Rectal smooth muscle tissue (tissue), 1 donor: ENCODE results near the gene ATXN7.

Source experiments
- H3K27ac ChIP-seq: one replicate; pipeline ENCODE4 v1.7.0; 2013; ENCODE audit warnings: low read depth, low read length, inconsistent platforms
- H3K27me3 ChIP-seq: one replicate; pipeline ENCODE4 v1.7.0; 2013; ENCODE audit warnings: low read length; ENCODE audit not compliant: control insufficient read depth, insufficient read depth
- H3K36me3 ChIP-seq: one replicate; pipeline ENCODE4 v1.7.0; 2013; ENCODE audit warnings: low read length; ENCODE audit not compliant: control insufficient read depth, insufficient read depth
- H3K4me1 ChIP-seq: one replicate; pipeline ENCODE4 v1.7.0; 2013; ENCODE audit warnings: low read length; ENCODE audit not compliant: control insufficient read depth, insufficient read depth
- H3K4me3 ChIP-seq: one replicate; pipeline ENCODE4 v1.7.0; 2013; ENCODE audit warnings: low read length
- H3K9ac ChIP-seq: one replicate; pipeline ENCODE4 v1.7.0; 2013; ENCODE audit warnings: low read length

Gene ATXN7

DNA sequence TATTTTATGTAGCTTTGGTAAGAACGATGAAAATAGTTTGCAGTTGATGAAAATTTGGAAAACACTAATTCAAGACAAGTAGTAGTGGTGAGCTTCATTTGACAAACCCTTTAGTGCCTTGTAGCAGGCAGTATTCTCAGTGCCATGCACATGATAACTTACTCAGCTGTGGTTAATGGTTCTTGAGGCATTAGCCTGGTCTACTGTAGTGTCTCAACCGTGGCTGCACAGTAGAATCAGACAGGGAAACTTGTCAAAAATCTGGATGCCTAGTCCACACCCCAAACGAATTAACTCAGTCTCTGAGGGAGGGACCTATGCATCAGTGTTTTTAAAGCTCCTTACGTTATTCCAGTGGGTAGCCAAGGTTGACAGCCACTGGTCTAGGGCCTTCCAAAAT lies 114.2 kb downstream of the ATXN7 start:
- H3K27ac ChIP-seq, result no peak overlapping the region
- H3K4me1 ChIP-seq, result peaks cover 30% of the 10 kb centered on the region
- no peak overlapping the region for H3K9ac ChIP-seq
- H3K27me3 ChIP-seq, result no peaks in the 10 kb centered on the region
- H3K36me3 ChIP-seq, result peaks cover 11% of the 10 kb centered on the region
- no peak overlapping the region for H3K4me3 ChIP-seq

GRCh38 chr3:63979093-63979885 lies 115.6 kb downstream of the ATXN7 start:
- Histone ChIP-seq H3K4me1 (peaks cover 30% of the 10 kb centered on the region), H3K9ac (no peak overlapping the region), H3K4me3 (peak overlapping the region; percentile 5), H3K27ac (no peak overlapping the region), H3K27me3 (no peaks in the 10 kb centered on the region), H3K36me3 (peaks cover 12% of the 10 kb centered on the region)

GRCh38 chr3:63980019-63980418 lies 116.4 kb downstream of the ATXN7 start:
- Histone ChIP-seq H3K27me3 (no peaks in the 10 kb centered on the region), H3K9ac (no peak overlapping the region), H3K4me3 (no peak overlapping the region), H3K4me1 (peaks cover 30% of the 10 kb centered on the region), H3K36me3 (peaks cover 14% of the 10 kb centered on the region), H3K27ac (no peak overlapping the region)

DNA sequence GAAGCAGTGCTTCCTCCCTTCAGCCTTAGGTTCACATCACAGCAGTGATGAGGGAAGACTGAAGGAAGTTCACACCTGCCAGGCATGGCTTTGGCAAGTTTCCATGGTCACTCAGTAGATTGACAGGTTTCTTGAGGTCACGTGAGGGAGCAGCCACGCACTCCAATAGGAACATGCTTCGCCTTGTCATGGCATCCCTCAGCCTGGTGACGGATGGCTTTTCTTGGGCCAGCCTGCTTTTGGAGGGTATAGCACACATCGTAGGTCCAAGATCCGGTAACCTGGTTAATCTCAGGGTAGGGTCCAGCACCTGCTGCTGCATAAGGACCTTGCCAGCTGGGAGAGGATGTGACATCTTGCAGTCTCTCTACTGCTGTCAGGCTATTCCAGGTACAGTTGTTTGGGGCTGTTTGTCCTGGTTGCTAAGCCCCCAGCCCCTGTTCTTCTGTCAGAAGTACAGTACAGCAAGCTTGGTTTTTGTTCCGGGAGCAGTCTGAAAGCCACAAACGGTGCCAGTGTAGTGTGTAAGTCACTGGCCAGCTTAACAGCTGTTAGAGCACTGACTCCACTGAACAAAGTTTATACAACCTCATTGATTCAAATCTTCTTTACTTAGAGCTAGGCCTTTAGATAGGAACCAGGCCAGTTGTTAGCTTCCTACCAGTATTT lies 117.3 kb downstream of the ATXN7 start:
- Histone ChIP-seq H3K36me3 (peaks cover 18% of the 10 kb centered on the region), H3K27ac (peak overlapping the region; percentile 44), H3K9ac (no peak overlapping the region), H3K4me3 (no peak overlapping the region), H3K27me3 (no peaks in the 10 kb centered on the region), H3K4me1 (peaks cover 24% of the 10 kb centered on the region)

GRCh38 chr3:63981980-63982379 lies 118.3 kb downstream of the ATXN7 start:
- H3K27ac ChIP-seq, result no peak overlapping the region
- H3K27me3 ChIP-seq, result no peaks in the 10 kb centered on the region
- H3K4me1 ChIP-seq, result peaks cover 22% of the 10 kb centered on the region
- H3K4me3 ChIP-seq, result no peak overlapping the region
- no peak overlapping the region for H3K9ac ChIP-seq
- H3K36me3 ChIP-seq, result peaks cover 21% of the 10 kb centered on the region

DNA sequence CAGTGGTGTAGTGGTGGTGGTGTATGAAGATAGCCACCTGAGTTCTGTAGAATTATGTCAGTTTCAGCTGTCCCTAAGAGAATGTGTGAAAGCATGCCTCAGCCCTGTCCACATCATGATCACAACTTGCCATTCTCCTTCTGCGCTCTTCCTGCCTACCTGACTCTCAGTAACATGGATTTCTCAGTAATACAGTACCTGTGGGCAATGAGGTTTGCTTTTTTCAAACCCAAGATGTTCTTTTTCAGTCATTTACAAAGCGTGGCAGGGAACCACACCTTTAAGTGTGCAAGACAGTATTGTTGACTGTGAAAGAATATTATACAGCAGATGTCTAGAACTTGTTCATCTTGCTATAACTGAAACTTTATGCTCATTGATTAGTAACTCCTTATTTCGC lies 120.7 kb downstream of the ATXN7 start:
- Histone ChIP-seq H3K27ac (no peak overlapping the region), H3K4me1 (peaks cover 15% of the 10 kb centered on the region), H3K36me3 (peaks cover 32% of the 10 kb centered on the region), H3K27me3 (no peaks in the 10 kb centered on the region), H3K9ac (no peak overlapping the region), H3K4me3 (no peak overlapping the region)

DNA sequence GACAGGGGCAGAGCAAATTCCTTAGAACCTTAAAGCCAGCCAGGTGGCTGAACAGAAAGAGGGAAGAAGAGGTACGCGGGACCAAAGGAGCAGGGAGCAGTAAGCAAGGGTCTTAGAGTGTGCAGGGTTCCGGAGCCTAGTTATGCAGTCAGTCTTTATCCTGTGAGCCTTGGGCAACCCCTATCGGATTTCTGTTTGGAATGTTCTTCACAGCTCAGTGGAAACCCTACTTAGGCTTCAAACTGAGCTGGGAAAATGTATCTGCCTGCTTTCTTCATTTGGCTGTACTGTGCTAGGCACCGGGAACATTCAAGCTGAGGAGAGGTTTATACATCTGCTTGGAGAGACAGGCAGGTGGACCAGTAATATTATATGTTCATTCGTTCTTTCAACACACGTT lies 122.5 kb downstream of the ATXN7 start:
- Histone ChIP-seq H3K4me1 (peaks cover 6% of the 10 kb centered on the region), H3K36me3 (peaks cover 38% of the 10 kb centered on the region), H3K4me3 (no peak overlapping the region), H3K27ac (no peak overlapping the region), H3K9ac (no peak overlapping the region), H3K27me3 (no peaks in the 10 kb centered on the region)

GRCh38 chr3:63986831-63987230 lies 123.2 kb downstream of the ATXN7 start:
- no peak overlapping the region for H3K4me3 ChIP-seq
- peaks cover 37% of the 10 kb centered on the region for H3K36me3 ChIP-seq
- H3K27me3 ChIP-seq, result no peaks in the 10 kb centered on the region
- peaks cover under 1% of the 10 kb centered on the region for H3K4me1 ChIP-seq
- H3K27ac ChIP-seq, result no peak overlapping the region
- no peak overlapping the region for H3K9ac ChIP-seq

- Histone ChIP-seq H3K4me3 (no peak overlapping the region), H3K36me3 (peaks cover 42% of the 10 kb centered on the region), H3K9ac (no peak overlapping the region), H3K27ac (no peak overlapping the region), H3K27me3 (no peaks in the 10 kb centered on the region), H3K4me1 (no peaks in the 10 kb centered on the region)
Measured at GRCh38 chr3:63988943-63989342, 125.3 kb downstream of the ATXN7 start.

DNA sequence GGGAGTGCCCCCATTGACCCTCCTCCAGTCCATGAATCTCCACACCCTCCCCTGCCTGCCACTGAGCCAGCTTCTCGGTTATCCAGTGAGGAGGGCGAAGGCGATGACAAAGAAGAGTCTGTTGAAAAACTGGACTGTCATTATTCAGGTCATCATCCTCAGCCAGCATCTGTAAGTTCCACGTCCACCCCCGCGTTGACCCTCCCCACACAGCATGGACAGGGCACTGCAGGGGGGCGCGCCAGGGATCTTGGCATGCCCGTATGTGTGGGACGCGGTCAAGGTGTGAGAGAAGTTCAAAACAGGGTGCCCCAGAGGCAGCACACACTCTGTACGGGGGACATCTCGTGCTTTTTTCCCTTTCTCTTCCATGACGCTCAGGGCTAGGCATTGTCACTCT lies 126.5 kb downstream of the ATXN7 start:
- Histone ChIP-seq H3K4me1 (no peaks in the 10 kb centered on the region), H3K27me3 (no peaks in the 10 kb centered on the region), H3K4me3 (no peak overlapping the region), H3K36me3 (peaks cover 39% of the 10 kb centered on the region), H3K9ac (no peak overlapping the region), H3K27ac (no peak overlapping the region)

DNA sequence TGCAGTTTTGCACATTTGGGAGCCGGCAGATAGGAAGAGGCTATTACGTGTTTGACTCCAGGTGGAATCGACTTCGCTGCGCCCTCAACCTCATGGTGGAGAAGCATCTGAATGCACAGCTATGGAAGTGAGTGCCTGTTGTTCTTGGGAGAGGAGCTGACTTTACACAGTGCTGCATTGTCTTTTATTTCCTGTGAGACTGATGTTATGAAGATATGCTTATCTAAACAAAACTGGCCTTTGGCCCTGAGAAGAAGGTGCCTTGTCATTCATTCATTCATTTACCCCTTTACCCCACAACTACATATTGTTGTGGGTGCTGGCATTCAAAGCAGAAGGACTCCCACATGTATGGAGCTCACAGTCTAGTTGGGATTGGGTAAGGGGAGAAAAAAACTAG lies 127.1 kb downstream of the ATXN7 start:
- Histone ChIP-seq H3K27me3 (no peaks in the 10 kb centered on the region), H3K9ac (no peak overlapping the region), H3K4me3 (no peak overlapping the region), H3K27ac (no peak overlapping the region), H3K4me1 (no peaks in the 10 kb centered on the region), H3K36me3 (peaks cover 41% of the 10 kb centered on the region)

DNA sequence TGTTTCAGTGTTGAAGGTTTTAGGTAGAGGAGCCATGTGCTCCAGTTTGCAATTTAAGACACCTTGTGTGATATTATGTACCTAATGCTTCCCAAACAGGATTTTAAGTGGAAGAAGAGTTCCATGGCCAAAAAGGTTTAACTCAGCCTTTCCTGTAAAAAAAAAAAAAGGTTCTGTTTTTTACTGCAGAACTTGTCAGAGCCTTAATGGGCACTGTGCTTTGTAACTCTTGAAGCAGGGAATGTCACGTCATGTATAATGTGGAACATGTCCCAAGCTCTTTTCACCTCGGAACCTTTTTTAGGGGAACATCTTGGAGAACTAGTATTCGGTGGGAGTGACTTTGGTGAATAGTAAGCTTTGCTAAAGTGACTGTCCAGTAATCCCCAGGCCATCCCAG lies 128.0 kb downstream of the ATXN7 start:
- Histone ChIP-seq H3K9ac (no peak overlapping the region), H3K4me3 (no peak overlapping the region), H3K4me1 (no peaks in the 10 kb centered on the region), H3K27ac (no peak overlapping the region), H3K27me3 (no peaks in the 10 kb centered on the region), H3K36me3 (peaks cover 44% of the 10 kb centered on the region)
